Stimulated activated CD8-positive, alpha-beta memory T cell treated with anti-CD3 and anti-CD28 coated beads, Interleukin-7, amount 100 ng/mL, for 48 hours (primary cell): ENCODE measurements around the gene FAM163A.
"Not testable (repeated sequence)": the region's sequence is repeated elsewhere in the genome, so short reads cannot be mapped to it uniquely, and the experiment has no call there.

ENCODE experiments used
- DNase-seq, 2 donors: peaks; one replicate each; pipeline ENCODE4 v3.0.0-alpha.2; 2020; ENCODE audit warnings: low read depth in 1 of 2; ENCODE audit errors: extremely low read depth in 1 of 2

FAM163A gene

GRCh38 chr1:179742717-179743678 is at the start of gene FAM163A:
FAM163A (plus strand) TSS chr1:179743291; CDS start chr1:179813098, 69,807 bp downstream.
- DNase-seq = no peak

GRCh38 chr1:179694530-179694929 is 48.6 kb upstream of the FAM163A start:
- DNase-seq = not testable (repeated sequence)

DNA sequence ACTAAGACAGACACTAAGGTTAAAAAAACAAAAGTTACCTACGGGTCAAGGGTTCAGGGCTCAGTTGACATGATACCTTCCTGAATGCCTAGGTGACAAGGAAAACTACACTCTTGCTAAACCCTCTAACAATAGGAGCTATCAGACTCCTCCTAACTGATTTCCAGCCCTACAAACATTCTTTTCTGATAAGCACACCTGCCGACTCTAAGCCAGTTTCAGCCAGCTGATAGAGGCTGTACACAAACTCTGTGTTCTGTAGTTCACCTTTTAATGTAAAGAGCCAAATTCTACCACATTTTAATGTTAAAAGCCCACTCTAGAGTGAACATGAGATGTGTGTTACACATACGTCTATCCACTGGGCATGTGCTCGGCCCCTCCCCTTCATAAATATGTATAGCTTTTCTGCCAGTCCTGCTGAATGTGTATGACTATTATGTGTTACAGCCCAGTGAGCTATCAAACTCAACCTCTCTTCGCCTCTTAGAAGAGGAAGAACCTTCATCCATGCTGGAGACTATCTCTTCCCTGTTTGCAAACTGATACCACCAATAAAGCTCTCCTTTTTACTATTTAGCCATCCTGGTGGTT is 40.0 kb upstream of the FAM163A start:
- no peak for DNase-seq

GRCh38 chr1:179706339-179706941 is 36.7 kb upstream of the FAM163A start:
- DNase-seq = peak; percentile 4 to 12

DNA sequence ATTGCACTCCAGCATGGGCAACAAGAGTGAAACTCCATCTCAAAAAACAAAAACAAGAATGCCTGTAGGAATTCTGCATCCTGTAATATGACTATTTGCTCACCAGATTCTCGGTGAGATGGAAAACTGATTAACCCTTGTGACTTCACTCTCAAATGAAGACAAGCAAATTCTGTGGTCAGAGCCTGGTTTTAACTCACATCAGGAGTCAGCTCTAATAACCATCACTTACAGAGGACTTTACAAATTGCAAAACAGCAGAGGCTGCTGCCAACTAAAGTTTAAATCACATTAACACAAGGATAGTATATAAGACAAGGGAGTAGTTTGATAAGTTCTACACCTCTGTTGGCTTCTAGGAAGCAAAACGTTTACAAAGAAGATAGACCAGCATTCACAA is 35.7 kb upstream of the FAM163A start:
- DNase-seq = no peak

- no peak for DNase-seq
Measured at GRCh38 chr1:179708434-179709195, 34.5 kb upstream of the FAM163A start.

GRCh38 chr1:179709841-179710329 is 33.2 kb upstream of the FAM163A start:
- no peak for DNase-seq

DNA sequence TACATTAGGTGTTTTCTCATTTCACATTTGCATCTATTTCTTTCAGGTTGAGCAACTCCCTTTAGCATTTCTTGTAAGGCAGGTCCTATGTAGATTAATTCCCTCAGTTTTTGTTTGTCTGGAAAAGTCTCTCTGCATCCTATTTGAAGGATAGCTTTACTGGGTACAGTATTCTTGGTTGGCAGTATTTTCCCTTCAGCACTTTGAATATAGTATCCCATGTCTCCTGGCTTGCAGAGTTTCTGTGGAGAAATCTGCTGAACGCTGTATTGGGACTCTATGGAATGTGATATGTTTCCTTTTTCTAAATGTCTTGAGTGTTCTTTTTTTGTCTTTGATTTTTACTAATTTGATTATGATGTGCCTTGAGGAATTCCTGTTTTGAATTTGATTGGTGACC is 28.9 kb upstream of the FAM163A start:
- DNase-seq = no peak

GRCh38 chr1:179714623-179715022 is 28.5 kb upstream of the FAM163A start:
- DNase-seq = no peak

- DNase-seq = no peak
Measured at GRCh38 chr1:179719272-179719671, 23.8 kb upstream of the FAM163A start.

- no peak for DNase-seq
Measured at GRCh38 chr1:179728271-179728670, 14.8 kb upstream of the FAM163A start.

- no peak for DNase-seq
Measured at GRCh38 chr1:179729881-179730280, 13.2 kb upstream of the FAM163A start.

DNA sequence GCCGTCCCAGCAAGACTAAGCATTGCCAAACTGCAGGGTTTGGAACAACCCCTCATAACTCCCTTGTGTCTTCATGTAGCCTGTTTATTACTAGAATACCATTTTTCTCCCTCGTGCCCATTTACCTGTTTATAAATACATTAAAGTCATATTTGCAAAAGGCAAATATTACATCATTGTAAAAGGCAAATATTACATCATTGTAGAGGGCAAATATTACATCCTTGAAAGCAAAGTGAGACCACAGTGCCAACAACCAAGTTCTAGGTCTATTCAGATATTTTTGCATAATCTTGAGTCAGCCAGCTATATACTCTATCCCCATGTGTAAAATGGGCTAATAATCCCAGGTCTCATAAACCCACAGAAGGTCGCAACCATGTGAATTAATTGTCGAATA is 11.4 kb upstream of the FAM163A start:
- no peak for DNase-seq

- DNase-seq = no peak
Measured at GRCh38 chr1:179742291-179742690, 800 bp upstream of the FAM163A start.

DNA sequence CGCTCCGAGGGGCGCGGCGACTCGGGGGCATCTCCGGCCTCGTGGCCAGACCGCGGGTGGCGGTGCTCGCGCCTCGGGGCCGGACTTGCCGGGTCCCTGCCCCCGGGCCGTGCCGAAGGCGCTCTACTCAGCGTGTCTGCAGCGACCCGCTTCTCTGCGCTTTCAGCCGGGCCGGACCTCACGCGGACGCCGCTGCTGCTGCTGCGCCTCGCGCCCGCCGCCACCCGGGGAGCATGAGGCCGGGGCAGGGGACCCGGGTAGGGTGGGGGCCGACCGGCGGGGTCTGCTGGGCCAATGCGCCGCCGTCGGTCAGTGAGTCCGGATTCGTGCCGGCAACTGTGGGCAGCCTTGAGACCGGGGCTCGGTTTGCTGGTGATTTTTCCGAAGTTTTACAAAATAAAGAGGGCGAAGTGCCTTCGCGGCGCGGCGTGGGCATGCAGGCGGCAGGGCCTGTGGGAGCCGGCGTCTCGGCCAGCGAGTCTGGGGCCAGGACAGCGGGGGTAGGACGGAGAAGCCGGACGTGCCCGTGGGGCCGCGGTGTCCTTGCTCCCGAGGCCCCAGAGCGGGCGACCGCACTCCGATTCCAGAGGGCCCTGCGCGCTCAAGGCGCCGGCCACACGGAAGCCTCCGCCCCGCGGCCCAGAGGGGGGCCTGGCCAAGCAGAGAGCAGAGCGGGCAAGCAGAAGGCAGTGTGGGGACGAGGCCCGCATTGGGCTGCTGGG is 749 bp downstream of the FAM163A start:
- DNase-seq = no peak

DNA sequence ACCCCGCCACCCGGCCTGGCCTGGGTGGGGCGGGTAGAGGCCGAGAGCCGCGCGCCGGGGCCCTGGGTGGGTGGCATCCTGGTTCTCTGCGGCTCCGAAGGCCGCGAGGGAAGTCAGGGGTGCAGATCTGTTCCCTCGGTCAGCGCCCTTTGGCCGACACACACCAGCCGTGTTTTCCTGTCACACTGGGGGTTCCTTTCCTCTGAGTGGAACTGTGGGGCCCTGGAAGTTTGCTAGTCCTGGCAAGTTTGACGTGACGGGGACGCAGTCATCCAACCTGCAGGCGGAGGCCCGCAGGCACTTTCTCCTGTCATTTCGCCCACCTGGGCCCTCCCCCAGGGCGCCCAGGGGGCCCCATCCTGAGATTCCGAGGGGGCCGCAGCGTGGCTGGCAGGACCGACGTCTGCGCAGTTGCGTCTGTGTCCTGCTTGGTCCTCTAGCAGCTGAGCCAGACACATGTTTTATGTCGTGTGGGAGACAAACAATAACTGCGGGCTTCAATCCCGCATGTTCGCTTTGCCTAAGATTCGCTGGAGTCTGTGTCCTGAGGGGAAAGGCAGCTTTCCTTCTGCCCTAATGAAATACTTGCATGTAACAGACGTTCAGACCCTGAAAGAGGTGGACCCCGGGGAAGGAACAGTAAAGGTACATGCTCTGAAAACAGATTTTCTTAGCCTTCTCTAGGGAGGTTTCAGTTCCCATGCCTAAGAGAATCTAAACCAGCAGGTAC is 1.5 kb downstream of the FAM163A start:
- DNase-seq = no peak

- DNase-seq = no peak
Measured at GRCh38 chr1:179745131-179745611, 2.1 kb downstream of the FAM163A start.

GRCh38 chr1:179745743-179746142 is 2.7 kb downstream of the FAM163A start:
- DNase-seq = no peak

DNA sequence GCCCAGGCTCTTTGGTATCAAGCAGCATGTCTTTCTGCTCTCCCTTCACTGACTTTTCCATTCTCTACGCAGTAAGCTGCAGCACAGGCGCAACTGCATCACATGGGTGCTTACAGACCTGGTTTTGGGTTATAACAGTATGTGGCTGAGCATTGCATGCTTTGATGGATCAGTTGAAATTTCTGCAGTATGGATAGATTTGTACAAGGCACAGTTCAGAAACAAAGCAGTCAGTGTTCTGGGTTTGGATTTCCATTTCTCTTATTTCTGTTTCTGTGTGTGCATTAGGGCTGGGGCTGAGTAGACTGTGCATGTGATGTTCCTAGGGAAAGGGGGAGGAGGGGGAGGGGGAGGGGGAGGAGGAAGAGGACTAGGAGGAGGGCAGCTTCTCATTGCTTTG is 4.5 kb downstream of the FAM163A start:
- no peak for DNase-seq
